Astrocyte (in vitro differentiated cells and primary cell): Measurements from ENCODE around the gene PDP2.

ENCODE experiments used
- EZH2 ChIP-seq: IDR thresholded peaks from 2 replicates; pipeline ENCODE4 v1.6.1; 2012; ENCODE audit warnings: mild to moderate bottlenecking, low read length, inconsistent platforms; ENCODE audit not compliant: insufficient read depth
- TF ChIP-seq, protein P1 (sequence below): IDR thresholded peaks from 2 replicates; pipeline ENCODE4 v1.5.1; 2011; ENCODE audit warnings: low read depth, mild to moderate bottlenecking, inconsistent platforms, low read length, moderate library complexity; ENCODE audit not compliant: insufficient read depth

GRCh38 chr16:66881014-66881417, 701 bp downstream of the PDP2 start:
- TF ChIP-seq, protein P1, sequence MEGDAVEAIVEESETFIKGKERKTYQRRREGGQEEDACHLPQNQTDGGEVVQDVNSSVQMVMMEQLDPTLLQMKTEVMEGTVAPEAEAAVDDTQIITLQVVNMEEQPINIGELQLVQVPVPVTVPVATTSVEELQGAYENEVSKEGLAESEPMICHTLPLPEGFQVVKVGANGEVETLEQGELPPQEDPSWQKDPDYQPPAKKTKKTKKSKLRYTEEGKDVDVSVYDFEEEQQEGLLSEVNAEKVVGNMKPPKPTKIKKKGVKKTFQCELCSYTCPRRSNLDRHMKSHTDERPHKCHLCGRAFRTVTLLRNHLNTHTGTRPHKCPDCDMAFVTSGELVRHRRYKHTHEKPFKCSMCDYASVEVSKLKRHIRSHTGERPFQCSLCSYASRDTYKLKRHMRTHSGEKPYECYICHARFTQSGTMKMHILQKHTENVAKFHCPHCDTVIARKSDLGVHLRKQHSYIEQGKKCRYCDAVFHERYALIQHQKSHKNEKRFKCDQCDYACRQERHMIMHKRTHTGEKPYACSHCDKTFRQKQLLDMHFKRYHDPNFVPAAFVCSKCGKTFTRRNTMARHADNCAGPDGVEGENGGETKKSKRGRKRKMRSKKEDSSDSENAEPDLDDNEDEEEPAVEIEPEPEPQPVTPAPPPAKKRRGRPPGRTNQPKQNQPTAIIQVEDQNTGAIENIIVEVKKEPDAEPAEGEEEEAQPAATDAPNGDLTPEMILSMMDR, result no peak
- TF ChIP-seq EZH2, result no peak
